C1 segment of cervical spinal cord (tissue), 14 donors: ENCODE measurements around the gene TMC8.
A peak's percentile ranks its signal among the peaks of the same experiment; 100 is the strongest.

Experiments
- DNase-seq, 14 donors: peaks; one replicate each; lab custom pipeline; 2025; lab: John Stamatoyannopoulos, UW

TMC8 gene

GRCh38 chr17:78124081-78124835, 6.3 kb upstream of the TMC8 start:
- peak in 1 of 14 donors; percentile 29 for DNase-seq

GRCh38 chr17:78124836-78125137, 5.8 kb upstream of the TMC8 start:
- no peak for DNase-seq

GRCh38 chr17:78125138-78125913, 5.2 kb upstream of the TMC8 start:
- no peak for DNase-seq

- peak in 4 of 14 donors; percentile 42 to 69 (median 50) for DNase-seq
Measured at GRCh38 chr17:78125976-78126894, 4.3 kb upstream of the TMC8 start.

- no peak for DNase-seq
Measured at GRCh38 chr17:78126895-78127238, 3.7 kb upstream of the TMC8 start.

GRCh38 chr17:78127239-78127887, 3.2 kb upstream of the TMC8 start:
- DNase-seq = peak in 12 of 14 donors; percentile 40 to 94 (median 82)

GRCh38 chr17:78127888-78128550, 2.6 kb upstream of the TMC8 start:
- peak in 8 of 14 donors; percentile 46 to 81 (median 69) for DNase-seq

- DNase-seq = peak in 11 of 14 donors; percentile 39 to 84 (median 62)
Measured at GRCh38 chr17:78128551-78129350, 1.8 kb upstream of the TMC8 start, which contains the start of gene TMC6. Gene TMC6 (minus strand): TSS chr17:78128755. CDS start chr17:78126832, 1,923 bp downstream.

- DNase-seq = no peak
Measured at GRCh38 chr17:78129351-78130089, 1.1 kb upstream of the TMC8 start.

GRCh38 chr17:78130090-78130436, 508 bp upstream of the TMC8 start:
- no peak for DNase-seq

- DNase-seq = peak in 3 of 14 donors; percentile 24 to 52 (median 45)
Measured at GRCh38 chr17:78131172-78132083, 857 bp downstream of the TMC8 start.

- DNase-seq = no peak
Measured at GRCh38 chr17:78132084-78132676, 1.6 kb downstream of the TMC8 start.

GRCh38 chr17:78132767-78133178, 2.2 kb downstream of the TMC8 start:
- DNase-seq = no peak

- DNase-seq = no peak
Measured at GRCh38 chr17:78133179-78133951, 2.8 kb downstream of the TMC8 start.

GRCh38 chr17:78133971-78134898, 3.7 kb downstream of the TMC8 start:
- peak in 2 of 14 donors; percentile 12 to 23 for DNase-seq

GRCh38 chr17:78134899-78135385, 4.4 kb downstream of the TMC8 start:
- DNase-seq = no peak
